ENCODE measurements around the gene DCAF5.

The DCAF5 gene

GRCh38 chr14:69010648-69011047 lies 142.3 kb downstream of the DCAF5 start:
- no peak overlapping the region for H3K4me3 Mint-ChIP-seq
- H3K9me3 Mint-ChIP-seq: peaks cover 2% of the 10 kb centered on the region
- peaks cover 24% of the 10 kb centered on the region for H3K4me1 Mint-ChIP-seq
- no peaks in the 10 kb centered on the region for H3K36me3 Mint-ChIP-seq (ENCODE audit: low read depth)
- no peak for TF ChIP-seq CTCF (IDR thresholded peaks at IDR 0.05; ENCODE audit: unreplicated experiment in 3 of 3)
- no peak overlapping the region for H3K27ac Mint-ChIP-seq
- H3K27me3 Mint-ChIP-seq (ENCODE audit: low read depth): peaks cover under 1% of the 10 kb centered on the region

GRCh38 chr14:69008421-69008884 lies 144.5 kb downstream of the DCAF5 start:
- Mint-ChIP-seq H3K4me1 (peaks cover 29% of the 10 kb centered on the region), H3K4me3 (no peak overlapping the region), H3K9me3 (peaks cover 2% of the 10 kb centered on the region), H3K36me3 (ENCODE audit: low read depth) (no peaks in the 10 kb centered on the region), H3K27me3 (ENCODE audit: low read depth) (no peaks in the 10 kb centered on the region), H3K27ac (peak overlapping the region; percentile 95 to 99 (median 97))
- TF ChIP-seq CTCF (IDR thresholded peaks at IDR 0.05; ENCODE audit: unreplicated experiment in 3 of 3): no peak

- Mint-ChIP-seq H3K36me3 (ENCODE audit: low read depth) (no peaks in the 10 kb centered on the region), H3K4me3 (no peak overlapping the region), H3K27me3 (ENCODE audit: low read depth) (no peaks in the 10 kb centered on the region), H3K4me1 (peaks cover 23% of the 10 kb centered on the region), H3K9me3 (peaks cover 3% of the 10 kb centered on the region), H3K27ac (no peak overlapping the region)
- no peak for TF ChIP-seq CTCF (IDR thresholded peaks at IDR 0.05; ENCODE audit: unreplicated experiment in 3 of 3)
Observed at GRCh38 chr14:69006346-69006745, 146.6 kb downstream of the DCAF5 start.

GRCh38 chr14:69005432-69006148 lies 147.3 kb downstream of the DCAF5 start:
- Mint-ChIP-seq H3K4me3 (no peak overlapping the region), H3K27ac (peak overlapping the region in 2 of 3 experiments; percentile 67 to 73), H3K27me3 (ENCODE audit: low read depth) (peaks cover 5% of the 10 kb centered on the region), H3K36me3 (ENCODE audit: low read depth) (no peaks in the 10 kb centered on the region), H3K4me1 (peaks cover 23% of the 10 kb centered on the region), H3K9me3 (peaks cover 5% of the 10 kb centered on the region)
- TF ChIP-seq CTCF (IDR thresholded peaks at IDR 0.05; ENCODE audit: unreplicated experiment in 3 of 3): no peak

GRCh38 chr14:69004731-69005431 lies 148.0 kb downstream of the DCAF5 start:
- TF ChIP-seq CTCF (IDR thresholded peaks at IDR 0.05; ENCODE audit: unreplicated experiment in 3 of 3): no peak
- H3K4me1 Mint-ChIP-seq: peaks cover 23% of the 10 kb centered on the region
- H3K4me3 Mint-ChIP-seq: no peak overlapping the region
- H3K36me3 Mint-ChIP-seq (ENCODE audit: low read depth): no peaks in the 10 kb centered on the region
- H3K27me3 Mint-ChIP-seq (ENCODE audit: low read depth): peaks cover 5% of the 10 kb centered on the region
- H3K27ac Mint-ChIP-seq: peak overlapping the region in 2 of 3 experiments; percentile 20 to 67
- peaks cover 5% of the 10 kb centered on the region for H3K9me3 Mint-ChIP-seq
